HG03039 (cell line): Measurements from ENCODE around the gene TMEM106A.
"Not testable (repeated sequence)": the region's sequence is repeated elsewhere in the genome, so short reads cannot be mapped to it uniquely, and the experiment has no call there.

Source experiments
- ATAC-seq: cut with Tn5 transposase; IDR thresholded peaks from one replicate; pipeline ENCODE4 v1.9.1; 2021; ENCODE audit warnings: mild to moderate bottlenecking, moderate library complexity; ENCODE audit not compliant: unreplicated experiment

TMEM106A gene

GRCh38 chr17:43211480-43212402, at the start of gene TMEM106A:
Gene TMEM106A, plus strand, starts transcription at chr17:43211875. Its CDS starts 1,167 bp downstream, at chr17:43213042.
- no peak for ATAC-seq

- ATAC-seq = not testable (repeated sequence)
Measured at GRCh38 chr17:43165971-43166370, 45.7 kb upstream of the TMEM106A start.

GRCh38 chr17:43169561-43170139, 42.0 kb upstream of the TMEM106A start:
- ATAC-seq = peak; percentile 18

DNA sequence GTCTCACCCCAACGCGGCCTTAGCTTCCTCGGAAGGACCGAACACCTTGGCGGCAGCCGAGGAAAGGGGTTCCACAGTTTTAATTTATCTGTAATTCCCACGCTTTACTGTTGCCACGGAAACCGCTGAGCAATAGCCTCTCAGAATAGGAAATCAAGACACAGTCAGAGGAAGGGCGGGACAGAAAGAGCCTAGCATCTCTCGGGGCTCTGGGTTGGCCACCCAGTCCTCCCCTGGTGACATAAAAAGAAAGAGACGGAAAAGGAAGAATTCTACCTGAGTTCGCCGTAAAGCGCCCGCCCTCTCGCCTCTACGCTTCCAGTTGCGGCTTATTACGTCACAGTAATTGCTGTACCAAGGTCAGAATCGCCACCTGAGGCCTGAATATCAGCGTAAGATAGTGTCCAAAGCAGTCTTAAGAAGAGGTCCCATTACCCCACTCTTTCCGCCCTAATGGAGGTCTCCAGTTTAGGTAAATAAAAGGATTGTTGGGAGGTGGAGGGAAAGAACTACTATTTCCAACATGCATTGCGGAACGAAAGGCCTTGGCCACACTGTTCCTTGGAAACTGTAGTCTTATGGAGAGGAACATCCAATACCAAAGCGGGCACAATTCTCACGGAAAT, 41.4 kb upstream of the TMEM106A start:
- peak; percentile 56 for ATAC-seq

- ATAC-seq = peak; percentile 77
Measured at GRCh38 chr17:43170766-43171585, 40.7 kb upstream of the TMEM106A start, which contains the start of gene NBR1. Gene NBR1, plus strand, starts transcription at chr17:43171214. Its CDS starts 4,586 bp downstream, at chr17:43175800.

GRCh38 chr17:43171586-43172487, 39.8 kb upstream of the TMEM106A start:
- no peak for ATAC-seq

DNA sequence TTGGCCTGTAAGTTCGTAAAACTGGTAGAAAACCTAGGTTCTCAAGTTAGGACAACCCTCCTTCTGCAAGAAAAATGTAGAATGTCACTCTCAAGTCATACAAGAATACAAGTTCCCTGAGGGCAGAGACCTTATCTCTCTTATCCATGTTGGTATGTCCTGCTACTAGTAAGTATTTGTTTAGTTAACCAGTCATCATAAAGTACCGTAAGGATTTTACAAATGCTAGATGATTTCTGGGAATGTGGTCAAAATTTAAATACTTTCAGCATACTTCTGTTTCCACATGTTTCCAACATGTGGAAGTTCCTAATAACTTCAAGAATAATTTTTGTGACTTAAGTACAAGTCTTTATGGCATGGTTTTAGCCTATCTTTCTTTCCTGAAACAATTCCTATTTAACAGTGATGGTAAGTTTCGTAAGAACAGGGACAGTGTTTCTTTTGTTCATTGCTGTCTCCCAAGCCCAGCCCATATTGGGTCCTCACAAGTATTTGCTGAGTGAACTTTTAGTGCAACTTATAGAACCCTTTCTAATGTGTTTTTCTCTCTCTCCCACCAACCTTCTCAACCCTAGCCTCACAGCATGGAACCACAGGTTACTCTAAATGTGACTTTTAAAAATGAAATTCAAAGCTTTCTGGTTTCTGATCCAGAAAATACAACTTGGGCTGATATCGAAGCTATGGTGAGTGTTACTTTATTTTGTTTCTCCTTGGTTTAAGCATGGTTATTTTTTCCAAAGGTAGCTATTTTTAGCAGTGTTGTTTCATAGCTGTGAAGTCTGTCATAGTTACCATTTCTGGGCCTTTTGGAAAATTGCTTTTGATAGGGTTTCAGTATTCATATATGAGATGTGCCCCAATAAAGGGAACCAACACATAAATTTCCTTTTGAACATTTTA, 36.2 kb upstream of the TMEM106A start:
- ATAC-seq = no peak

DNA sequence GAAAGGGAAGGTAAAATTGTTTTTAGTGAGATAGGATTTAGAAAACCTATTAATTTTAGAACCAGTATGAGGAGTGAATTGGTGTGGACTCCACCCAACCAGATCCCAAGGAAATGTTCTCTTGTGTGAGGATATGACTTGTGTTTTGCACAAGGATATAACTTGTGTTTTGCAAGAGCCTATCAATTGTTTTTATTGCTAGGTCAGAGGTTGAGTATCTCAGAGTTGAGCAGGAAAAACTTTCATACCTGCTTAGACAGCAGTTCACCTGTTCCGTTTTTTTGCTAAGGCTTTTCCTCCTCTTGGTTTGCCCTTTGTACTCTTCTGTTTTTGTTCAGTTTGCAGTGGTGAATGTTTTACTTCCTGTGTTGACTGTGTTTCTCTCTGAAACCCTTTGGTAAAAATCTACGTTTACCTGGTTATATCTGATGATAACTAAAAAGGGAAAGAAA, 35.5 kb upstream of the TMEM106A start:
- no peak for ATAC-seq

- ATAC-seq = no peak
Measured at GRCh38 chr17:43183921-43184320, 27.8 kb upstream of the TMEM106A start.

DNA sequence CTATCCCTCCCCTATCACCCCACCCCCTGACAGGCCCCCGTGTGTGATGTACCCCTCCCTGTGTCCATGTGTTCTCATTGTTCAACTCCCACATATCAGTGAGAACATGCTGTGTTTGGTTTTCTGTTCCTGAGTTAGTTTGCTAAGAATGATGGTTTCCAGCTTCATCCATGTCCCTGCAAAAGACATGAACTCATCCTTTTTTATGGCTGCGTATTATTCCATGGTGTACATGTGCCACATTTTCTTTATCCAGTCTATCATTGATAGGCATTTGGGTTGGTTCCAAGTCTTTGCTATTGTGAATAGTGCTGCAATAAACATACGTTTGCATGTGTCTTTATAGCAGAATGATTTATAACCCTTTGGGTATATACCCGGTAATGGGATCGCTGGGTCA, 25.0 kb upstream of the TMEM106A start:
- ATAC-seq = not testable (repeated sequence)

GRCh38 chr17:43193251-43193650, 18.4 kb upstream of the TMEM106A start:
- no peak for ATAC-seq

- no peak for ATAC-seq
Measured at GRCh38 chr17:43199633-43200032, 12.0 kb upstream of the TMEM106A start.

DNA sequence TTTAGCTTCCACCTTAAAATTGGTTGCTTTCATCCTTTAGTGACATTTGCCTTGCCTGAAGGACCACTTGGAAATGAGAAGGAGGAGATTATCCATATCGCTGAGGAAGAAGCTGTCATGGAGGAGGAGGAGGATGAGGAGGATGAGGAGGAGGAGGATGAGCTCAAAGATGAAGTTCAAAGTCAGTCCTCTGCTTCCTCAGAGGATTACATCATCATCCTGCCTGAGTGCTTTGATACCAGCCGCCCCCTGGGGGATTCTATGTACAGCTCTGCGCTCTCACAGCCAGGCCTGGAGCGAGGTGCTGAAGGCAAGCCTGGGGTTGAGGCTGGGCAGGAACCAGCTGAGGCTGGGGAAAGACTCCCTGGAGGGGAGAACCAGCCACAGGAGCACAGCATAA, 11.5 kb upstream of the TMEM106A start:
- ATAC-seq = no peak

- not testable (repeated sequence) for ATAC-seq
Measured at GRCh38 chr17:43203013-43203412, 8.7 kb upstream of the TMEM106A start.

GRCh38 chr17:43210576-43210975, 1.1 kb upstream of the TMEM106A start:
- no peak for ATAC-seq

DNA sequence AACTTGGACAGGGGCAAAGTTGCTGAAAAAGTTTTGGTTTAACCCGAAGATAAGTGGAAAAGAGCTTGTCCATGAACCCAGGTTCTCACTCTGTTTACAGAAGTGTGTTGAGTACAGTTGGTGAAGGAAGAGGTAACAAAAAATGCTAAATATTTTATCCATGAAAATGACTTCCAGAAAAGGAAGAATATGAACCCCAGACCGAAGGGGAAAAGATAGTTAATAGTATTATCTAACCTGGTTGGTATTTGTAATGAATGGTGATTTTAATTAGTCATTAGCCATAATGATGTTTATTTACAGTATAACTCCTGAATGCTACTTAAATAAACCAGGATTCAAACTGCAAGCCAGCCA, 574 bp upstream of the TMEM106A start:
- ATAC-seq = no peak

DNA sequence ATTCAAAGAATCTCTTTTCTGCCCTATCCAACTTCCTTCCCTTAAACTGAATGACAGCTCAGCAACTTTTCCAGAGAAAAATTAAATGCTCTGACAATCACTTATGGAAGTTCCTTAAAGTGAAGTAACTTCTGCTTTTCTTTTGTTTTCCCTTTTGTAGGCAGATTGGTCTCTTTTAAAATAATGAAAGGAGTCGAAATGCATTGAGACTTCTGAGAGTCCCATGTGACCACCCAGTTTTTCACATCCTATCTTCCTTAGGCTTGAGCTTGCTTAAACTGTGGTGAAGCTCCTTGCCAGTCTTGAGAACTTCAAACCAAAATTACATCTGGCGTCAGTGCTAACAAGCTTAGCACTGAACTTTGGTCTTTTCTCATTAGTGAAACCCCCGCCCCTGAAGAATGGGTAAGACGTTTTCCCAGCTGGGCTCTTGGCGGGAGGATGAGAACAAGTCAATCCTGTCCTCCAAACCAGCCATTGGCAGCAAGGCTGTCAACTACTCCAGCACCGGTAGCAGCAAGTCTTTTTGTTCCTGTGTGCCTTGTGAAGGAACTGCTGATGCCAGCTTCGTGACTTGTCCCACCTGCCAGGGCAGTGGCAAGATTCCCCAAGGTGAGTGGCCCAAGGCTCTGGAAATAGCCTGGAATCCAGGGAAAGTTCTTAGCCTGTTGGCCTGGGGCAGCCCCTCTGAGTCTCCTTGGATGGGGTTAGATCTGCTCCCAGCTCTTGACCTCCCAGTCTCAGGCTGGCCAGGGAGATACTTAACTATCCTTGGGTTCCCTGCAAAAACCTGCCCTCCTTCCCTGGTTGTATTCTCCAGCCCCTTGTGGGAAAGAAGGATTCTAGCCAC, 1.2 kb downstream of the TMEM106A start:
- ATAC-seq = no peak

DNA sequence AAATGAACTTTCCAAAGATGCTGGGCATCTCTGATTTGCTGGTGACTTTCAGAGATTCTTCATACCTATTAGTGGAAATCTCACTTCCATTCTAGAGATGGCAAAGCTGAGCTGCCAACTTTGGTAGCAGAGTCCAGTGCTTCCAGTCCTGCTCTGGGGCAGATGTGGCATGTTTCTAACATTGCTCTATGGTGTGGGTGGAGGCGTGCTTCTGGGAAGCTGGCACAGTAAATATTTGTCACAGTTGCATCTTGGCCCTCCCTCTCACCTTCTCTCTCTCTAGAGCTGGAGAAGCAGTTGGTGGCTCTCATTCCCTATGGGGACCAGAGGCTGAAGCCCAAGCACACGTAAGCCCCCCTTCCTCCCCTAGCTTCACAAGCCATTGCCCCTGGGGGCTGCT, 1.9 kb downstream of the TMEM106A start:
- ATAC-seq = no peak
